GM06990 (cell line): ENCODE data around the gene CACNA1C.

Experiments
- DNase-seq: peaks from one replicate; pipeline ENCODE4 v3.0.0-alpha.2; 2011; ENCODE audit not compliant: insufficient read length; ENCODE audit errors: extremely low read depth
- H3K27me3 ChIP-seq: replicated peaks from 2 replicates; pipeline ENCODE4 v1.6.0; 2011; ENCODE audit warnings: low read length; ENCODE audit not compliant: control insufficient read depth, insufficient read depth
- H3K36me3 ChIP-seq: 2 replicates; pipeline ENCODE4 v1.5.1; 2011; ENCODE audit warnings: low read length; ENCODE audit not compliant: control insufficient read depth, insufficient read depth
- H3K4me3 ChIP-seq: replicated peaks from 2 replicates; pipeline ENCODE4 v1.5.1; 2011; ENCODE audit warnings: low read depth, mild to moderate bottlenecking, control low read depth, low read length
- TF ChIP-seq, protein P1 (sequence below): IDR thresholded peaks from 2 replicates; pipeline ENCODE4 v1.5.1; 2011; ENCODE audit warnings: low read length, control low read depth, mild to moderate bottlenecking, inconsistent platforms; ENCODE audit not compliant: insufficient read depth, poor library complexity, severe bottlenecking

The CACNA1C gene

GRCh38 chr12:2654311-2654710, 601.5 kb downstream of the CACNA1C start:
- Histone ChIP-seq H3K36me3 (no peaks in the 10 kb centered on the region), H3K27me3 (no peaks in the 10 kb centered on the region; the same call in none of the 2 replicates), H3K4me3 (no peak overlapping the region)
- TF ChIP-seq, protein P1, sequence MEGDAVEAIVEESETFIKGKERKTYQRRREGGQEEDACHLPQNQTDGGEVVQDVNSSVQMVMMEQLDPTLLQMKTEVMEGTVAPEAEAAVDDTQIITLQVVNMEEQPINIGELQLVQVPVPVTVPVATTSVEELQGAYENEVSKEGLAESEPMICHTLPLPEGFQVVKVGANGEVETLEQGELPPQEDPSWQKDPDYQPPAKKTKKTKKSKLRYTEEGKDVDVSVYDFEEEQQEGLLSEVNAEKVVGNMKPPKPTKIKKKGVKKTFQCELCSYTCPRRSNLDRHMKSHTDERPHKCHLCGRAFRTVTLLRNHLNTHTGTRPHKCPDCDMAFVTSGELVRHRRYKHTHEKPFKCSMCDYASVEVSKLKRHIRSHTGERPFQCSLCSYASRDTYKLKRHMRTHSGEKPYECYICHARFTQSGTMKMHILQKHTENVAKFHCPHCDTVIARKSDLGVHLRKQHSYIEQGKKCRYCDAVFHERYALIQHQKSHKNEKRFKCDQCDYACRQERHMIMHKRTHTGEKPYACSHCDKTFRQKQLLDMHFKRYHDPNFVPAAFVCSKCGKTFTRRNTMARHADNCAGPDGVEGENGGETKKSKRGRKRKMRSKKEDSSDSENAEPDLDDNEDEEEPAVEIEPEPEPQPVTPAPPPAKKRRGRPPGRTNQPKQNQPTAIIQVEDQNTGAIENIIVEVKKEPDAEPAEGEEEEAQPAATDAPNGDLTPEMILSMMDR: no peak
- no peak for DNase-seq

DNA sequence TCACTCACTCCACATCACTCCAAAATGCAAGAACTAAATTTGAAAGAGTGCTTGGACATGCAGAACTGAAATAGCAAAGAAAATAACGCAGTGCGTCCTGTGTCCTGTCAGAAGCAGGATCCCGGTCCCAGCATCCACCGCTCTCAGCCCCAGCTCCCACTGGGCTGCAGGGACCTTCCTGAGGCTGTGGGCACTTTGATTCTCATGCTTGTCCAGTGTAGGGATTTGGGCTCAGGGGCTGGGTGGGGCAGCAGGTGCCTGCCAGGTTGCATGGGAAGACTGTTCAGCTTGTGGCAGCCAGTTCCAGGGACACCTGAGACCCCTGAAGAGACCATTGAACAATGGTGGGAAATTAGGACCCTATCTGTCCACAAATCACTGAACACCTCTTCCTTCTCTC, 602.0 kb downstream of the CACNA1C start:
- TF ChIP-seq, protein P1: no peak
- Histone ChIP-seq H3K27me3 (no peaks in the 10 kb centered on the region; the same call in none of the 2 replicates), H3K36me3 (no peaks in the 10 kb centered on the region), H3K4me3 (no peak overlapping the region)
- DNase-seq: no peak

- DNase-seq: no peak
- Histone ChIP-seq H3K4me3 (no peak overlapping the region), H3K27me3 (peaks cover 2% of the 10 kb centered on the region; the same call in 1 of the 2 replicates), H3K36me3 (no peaks in the 10 kb centered on the region)
- TF ChIP-seq, protein P1: no peak
Measured at GRCh38 chr12:2662524-2662923, 609.7 kb downstream of the CACNA1C start.

GRCh38 chr12:2664721-2665577, 612.2 kb downstream of the CACNA1C start:
- TF ChIP-seq, protein P1: no peak
- no peak overlapping the region for H3K4me3 ChIP-seq
- H3K36me3 ChIP-seq: no peaks in the 10 kb centered on the region
- peaks cover 2% of the 10 kb centered on the region; the same call in 1 of the 2 replicates for H3K27me3 ChIP-seq
- DNase-seq: no peak

DNA sequence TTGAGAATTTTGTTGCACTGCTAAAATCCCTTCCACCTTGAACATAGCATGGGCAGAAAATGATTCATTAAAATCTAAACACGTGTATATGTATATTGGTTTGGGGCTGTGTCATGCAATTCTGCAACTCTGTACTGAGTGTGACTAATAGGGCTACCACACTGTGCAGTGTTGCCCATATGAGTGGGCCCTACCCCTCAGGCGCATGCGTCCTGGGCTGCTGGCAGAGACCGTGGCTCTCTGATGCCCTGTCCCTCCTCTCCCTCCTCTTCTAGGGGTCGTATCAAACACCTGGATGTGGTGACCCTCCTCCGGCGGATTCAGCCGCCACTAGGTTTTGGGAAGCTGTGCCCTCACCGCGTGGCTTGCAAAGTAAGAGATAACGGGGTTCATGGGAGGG, 613.6 kb downstream of the CACNA1C start:
- peaks cover 2% of the 10 kb centered on the region; the same call in 1 of the 2 replicates for H3K27me3 ChIP-seq
- DNase-seq: no peak
- H3K36me3 ChIP-seq: no peaks in the 10 kb centered on the region
- TF ChIP-seq, protein P1: no peak
- H3K4me3 ChIP-seq: no peak overlapping the region
